ENCODE data around the gene GNGT2. TPM values are rescaled to one million over a fixed set of nuclear protein-coding genes. Genes with fewer than 3 reads are reported as not detected.

Gene GNGT2
- total RNA-seq, 1 experiment from 2014 or later = not detected

- peaks cover 42% of the 10 kb centered on the region for H3K27me3 Mint-ChIP-seq (ENCODE audit: insufficient read depth, unreplicated experiment)
- ChIA-PET CTCF (no interaction called here), POLR2A (no interaction called here)
- no peak overlapping the region for H3K27ac Mint-ChIP-seq (ENCODE audit: low read depth, unreplicated experiment)
- H3K9me3 Mint-ChIP-seq (ENCODE audit: unreplicated experiment) = no peaks in the 10 kb centered on the region
- intact Hi-C loops (cut with micrococcal nuclease) = no loop called here
- BruUV-seq (replicated peaks) = no TSS peak
- no peak for TF ChIP-seq CTCF (IDR thresholded peaks at IDR 0.05; ENCODE audit: unreplicated experiment)
- no peaks in the 10 kb centered on the region for H3K4me1 Mint-ChIP-seq (ENCODE audit: insufficient read depth, unreplicated experiment)
- H3K36me3 Mint-ChIP-seq (ENCODE audit: insufficient read depth, unreplicated experiment) = no peaks in the 10 kb centered on the region
- no peak for DNase-seq (ENCODE audit: unreplicated experiment)
- H3K4me3 Mint-ChIP-seq (ENCODE audit: unreplicated experiment) = no peak overlapping the region
Observed at GRCh38 chr17:49156256-49156655, 54.1 kb downstream of the GNGT2 start.

Other genes starting within 250 kb of the GNGT2 start
- gene GIP, start 242.0 kb downstream of the GNGT2 start, total RNA-seq (2022) = not detected in 2 replicates
- gene IGF2BP1, start 213.2 kb downstream of the GNGT2 start, total RNA-seq (2022) = 0.02 and 0.27 TPM in 2 replicates
- 0.05 TPM in 1 of 2 replicates, not detected in the other for gene B4GALNT2, start 77.8 kb downstream of the GNGT2 start, total RNA-seq (2022)
- gene ABI3, start 133 bp upstream of the GNGT2 start, total RNA-seq (2022) = not detected in 2 replicates
- gene PHOSPHO1, start 20.2 kb upstream of the GNGT2 start, total RNA-seq (2022) = not detected in 2 replicates
- 18.8 and 19.6 TPM in 2 replicates for gene ZNF652, start 151.7 kb upstream of the GNGT2 start, total RNA-seq (2022)
- 122 and 134 TPM in 2 replicates for gene PHB1, start 204.3 kb upstream of the GNGT2 start, total RNA-seq (2022)